LHCN-M2 (cell line): Measurements from ENCODE around the gene ACBD6. TPM values are rescaled to one million over a fixed set of nuclear protein-coding genes. Genes with fewer than 3 reads are reported as not detected.

Source experiments
- DNase-seq: peaks from one replicate; pipeline ENCODE4 v3.0.0-alpha.2; 2012; ENCODE audit warnings: low read depth
- total RNA-seq: library from RNA; depleted of rRNA; stranded (reverse); fragments of >200 nt; gene quantifications from 2 replicates; pipeline ENCODE4 v1.2.3, GENCODE V29; 2014; rRNA removed

Gene ACBD6
- total RNA-seq, 1 experiment from 2014 or later = 55.2 TPM

DNA sequence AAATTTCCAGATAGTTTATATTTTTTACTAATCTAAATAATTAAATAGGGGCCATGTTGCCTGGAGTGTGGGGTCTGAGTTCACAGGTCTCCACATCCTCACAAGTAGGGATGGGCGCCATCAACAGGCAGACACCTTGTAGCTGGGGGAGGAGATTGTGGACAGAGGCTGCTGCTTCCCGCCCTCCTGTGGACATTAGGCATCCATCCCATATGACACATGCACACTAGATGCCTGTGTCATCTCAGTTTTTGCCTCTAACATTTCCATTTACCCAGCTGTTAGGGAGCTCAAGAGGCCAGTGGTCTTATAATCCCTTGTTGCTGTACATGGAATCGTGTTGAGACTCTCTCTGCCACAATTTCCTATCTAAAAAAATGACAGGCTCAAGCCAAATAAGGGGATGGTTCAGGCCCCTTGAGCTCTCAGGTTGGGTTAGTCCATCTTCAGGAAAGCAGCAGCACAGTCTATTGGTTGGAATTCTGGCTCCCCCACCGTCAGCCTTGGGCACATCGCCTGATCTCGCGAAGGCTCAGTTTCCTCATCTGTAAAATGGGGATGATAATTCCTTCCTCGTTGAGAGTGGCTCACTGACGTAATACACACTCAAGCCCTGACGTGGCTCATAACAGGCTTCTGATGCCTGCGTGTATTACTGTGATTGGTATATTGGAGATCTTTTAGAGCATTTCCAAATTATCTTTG is 258.7 kb downstream of the ACBD6 start:
- DNase-seq = peak; percentile 56

DNA sequence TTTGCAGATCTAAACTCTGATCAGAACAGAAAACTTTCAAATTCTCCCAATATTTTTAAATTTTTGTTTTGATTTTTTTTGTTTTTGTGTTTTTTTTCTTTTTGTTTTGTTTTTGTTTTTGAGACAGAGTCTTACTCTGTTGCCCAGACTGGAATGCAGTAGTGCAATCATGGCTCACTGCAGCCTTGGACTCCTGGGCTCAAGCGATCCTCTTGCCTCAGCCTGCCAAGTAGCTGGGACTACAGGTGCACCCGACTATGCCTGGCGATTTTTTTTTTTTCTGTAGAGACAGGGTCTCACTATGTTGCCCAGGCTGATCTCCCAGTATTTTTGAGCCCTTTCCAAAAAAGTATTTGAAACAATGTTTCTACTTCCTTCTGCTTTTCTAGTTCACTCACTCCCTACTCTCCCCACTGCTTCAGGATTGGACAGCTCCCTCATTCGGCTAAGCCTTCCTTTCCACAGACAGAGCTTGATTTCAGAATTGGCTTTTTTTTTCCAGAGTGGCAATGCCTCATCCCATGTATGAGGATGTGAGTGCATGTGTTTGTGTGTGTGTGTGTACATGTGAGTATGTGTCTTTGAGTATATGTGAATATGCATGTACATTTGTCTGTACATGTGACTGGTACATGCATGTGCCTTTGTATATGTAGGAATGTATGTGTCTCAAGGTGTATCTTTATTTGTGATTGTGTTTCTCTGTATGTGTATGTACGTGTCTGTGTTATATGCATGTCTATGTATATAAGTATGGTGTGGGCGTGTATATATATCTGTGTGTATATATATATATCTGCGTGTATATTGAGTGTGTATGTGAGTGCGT is 260.4 kb downstream of the ACBD6 start:
- DNase-seq = no peak

DNA sequence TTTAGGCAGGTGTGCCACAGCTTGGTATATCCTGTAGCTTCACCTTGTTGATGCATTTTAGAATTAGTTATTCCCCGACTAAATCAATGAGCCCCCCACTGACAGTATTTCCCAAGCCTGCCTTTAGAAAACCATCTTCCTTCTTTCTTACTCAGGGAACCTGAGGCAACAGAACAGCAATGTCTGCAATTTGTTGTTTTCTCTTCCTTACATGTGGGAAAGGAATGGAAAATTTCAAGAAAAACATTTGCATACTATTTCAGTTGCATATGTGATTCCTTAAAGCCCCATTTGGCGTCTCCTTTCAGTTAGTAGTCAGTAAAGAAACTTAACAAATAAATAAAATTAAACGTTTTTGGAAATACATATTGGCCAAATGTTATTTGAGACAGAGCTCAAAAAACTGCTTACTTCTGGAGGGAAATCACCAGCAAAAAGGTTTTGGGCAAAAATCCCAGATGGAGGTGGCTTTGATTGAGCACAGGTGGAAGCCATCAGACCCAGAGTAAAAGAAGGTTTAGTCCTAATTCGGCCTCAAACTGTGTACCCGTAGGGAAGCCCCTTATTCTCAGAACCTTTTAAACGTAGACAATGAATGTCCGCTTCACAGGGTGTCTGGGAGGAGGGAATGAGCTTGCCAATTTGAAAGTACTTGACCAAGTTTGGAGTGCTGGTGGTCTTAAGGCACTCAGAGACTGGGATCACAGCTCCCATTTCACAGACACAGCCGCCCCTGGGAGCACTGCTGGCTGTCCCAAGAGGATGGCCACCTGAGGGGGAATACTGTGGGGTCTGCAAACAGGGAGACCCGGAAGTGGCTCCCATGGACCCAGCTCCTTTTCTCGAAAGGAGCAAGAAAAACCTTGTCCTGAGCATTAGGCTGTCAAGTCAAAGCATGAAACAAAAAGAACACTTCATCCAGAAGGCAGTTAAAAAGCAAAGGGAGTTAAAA is 263.0 kb downstream of the ACBD6 start:
- no peak for DNase-seq

DNA sequence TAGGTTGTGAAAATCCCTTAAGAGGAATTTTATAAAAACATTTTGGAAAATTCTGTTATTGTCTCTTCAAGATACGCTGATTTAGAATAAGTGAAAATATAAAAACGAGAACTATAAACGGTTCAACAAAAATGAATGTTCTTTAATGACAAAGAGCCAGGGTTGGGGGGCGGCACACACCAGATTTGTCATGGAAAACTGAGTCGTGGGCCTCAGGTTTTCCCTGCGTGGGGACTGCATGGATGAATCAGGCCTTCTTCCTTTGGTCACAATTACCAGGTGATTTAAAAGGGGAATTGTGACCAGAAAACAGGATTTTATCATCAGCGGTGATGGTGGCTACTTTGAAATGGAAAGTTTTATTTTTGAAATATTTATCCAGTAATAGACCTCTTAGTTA is 263.7 kb downstream of the ACBD6 start:
- no peak for DNase-seq

Other genes starting within 250 kb of the ACBD6 start
- 0.11 TPM in 1 of 2 replicates, not detected in the other for gene OVAAL, start 56.4 kb upstream of the ACBD6 start, total RNA-seq
- 22.2 and 27.0 TPM in 2 replicates for gene XPR1, start 129.4 kb upstream of the ACBD6 start, total RNA-seq